Measurements from ENCODE around the gene LIX1.

GRCh38 chr5:97062046-97062445 lies 80.4 kb downstream of the LIX1 start:
- TF ChIP-seq CTCF (IDR thresholded peaks at IDR 0.05) (no peak), POLR2A (IDR thresholded peaks at IDR 0.05) (no peak)
